Measurements from ENCODE around the gene PAIP2.

GRCh38 chr5:139402561-139403158 lies 61.0 kb downstream of the PAIP2 start:
- TF ChIP-seq TAF1 (IDR thresholded peaks at IDR 0.05; ENCODE audit: borderline replicate concordance, insufficient read depth, low read length) (no peak), REST (IDR thresholded peaks at IDR 0.05; ENCODE audit: insufficient read depth in 1 of 2, low read depth in 2 of 2, low read length in 2 of 2) (no peak), POLR2AphosphoS5 (IDR thresholded peaks at IDR 0.05; ENCODE audit: low read depth, low read length) (no peak)
